GM19043 (cell line): ENCODE measurements around the gene GALNT12.
A peak's percentile ranks its signal among the peaks of the same experiment; 100 is the strongest.

Source experiments
- ATAC-seq: cut with Tn5 transposase; IDR thresholded peaks from one replicate; pipeline ENCODE4 v1.9.1; 2021; ENCODE audit warnings: low read depth; ENCODE audit not compliant: unreplicated experiment

Gene GALNT12

GRCh38 chr9:98781588-98782383, 25.7 kb upstream of the GALNT12 start:
- no peak for ATAC-seq

- no peak for ATAC-seq
These were observed 23.8 kb upstream of the GALNT12 start for GRCh38 chr9:98783518-98784226.

- no peak for ATAC-seq
These were observed 22.4 kb upstream of the GALNT12 start for GRCh38 chr9:98784831-98785806.

- ATAC-seq: no peak
These were observed 20.5 kb upstream of the GALNT12 start for GRCh38 chr9:98786750-98787510.

- no peak for ATAC-seq
These were observed 19.6 kb upstream of the GALNT12 start for GRCh38 chr9:98787766-98788335.

GRCh38 chr9:98789483-98790133, 17.9 kb upstream of the GALNT12 start:
- no peak for ATAC-seq

GRCh38 chr9:98790134-98790841, 17.2 kb upstream of the GALNT12 start:
- ATAC-seq: no peak

- no peak for ATAC-seq
These were observed 16.4 kb upstream of the GALNT12 start for GRCh38 chr9:98790842-98791607.

GRCh38 chr9:98791608-98792490, 15.6 kb upstream of the GALNT12 start:
- ATAC-seq: no peak

- ATAC-seq: no peak
These were observed 14.4 kb upstream of the GALNT12 start for GRCh38 chr9:98793031-98793430.

- no peak for ATAC-seq
These were observed 12.7 kb upstream of the GALNT12 start for GRCh38 chr9:98794802-98795201.

- no peak for ATAC-seq
These were observed 12.0 kb upstream of the GALNT12 start for GRCh38 chr9:98795295-98795955.

- ATAC-seq: peak; percentile 41
These were observed 11.5 kb upstream of the GALNT12 start for GRCh38 chr9:98795970-98796363.

GRCh38 chr9:98796364-98797101, 10.9 kb upstream of the GALNT12 start, which contains the start of gene ANKS6:
Gene ANKS6 (minus strand): TSS chr9:98796555. CDS start chr9:98796491, 64 bp downstream.
- peak; percentile 75 for ATAC-seq

- ATAC-seq: no peak
These were observed 10.0 kb upstream of the GALNT12 start for GRCh38 chr9:98797491-98797890.

- no peak for ATAC-seq
These were observed 9.2 kb upstream of the GALNT12 start for GRCh38 chr9:98798254-98798653.
